ENCODE data around the gene TAF4.
"Not testable (repeated sequence)": the region's sequence is repeated elsewhere in the genome, so short reads cannot be mapped to it uniquely, and the experiment has no call there.

TAF4 gene

GRCh38 chr20:61976644-61977418 lies 88.8 kb downstream of the TAF4 start:
- TF ChIP-seq CTCF (IDR thresholded peaks at IDR 0.05; ENCODE audit: borderline replicate concordance, insufficient read depth, low read depth, low read length), result no peak
- H3K4me3 ChIP-seq (ENCODE audit: low read depth, low read length), result no peak overlapping the region

GRCh38 chr20:61976263-61976643 lies 89.4 kb downstream of the TAF4 start:
- no peak for TF ChIP-seq CTCF (IDR thresholded peaks at IDR 0.05; ENCODE audit: borderline replicate concordance, insufficient read depth, low read depth, low read length)

GRCh38 chr20:61975407-61976129 lies 90.1 kb downstream of the TAF4 start:
- no peak overlapping the region for H3K4me3 ChIP-seq (ENCODE audit: low read depth, low read length)
- TF ChIP-seq CTCF (IDR thresholded peaks at IDR 0.05; ENCODE audit: borderline replicate concordance, insufficient read depth, low read depth, low read length), result no peak

More at GRCh38 chr20:61976263-61976643, 89.4 kb downstream of the TAF4 start:
- no peak overlapping the region for H3K4me3 ChIP-seq (ENCODE audit: low read depth, low read length)

GRCh38 chr20:61974357-61974665 lies 91.4 kb downstream of the TAF4 start:
- H3K4me3 ChIP-seq (ENCODE audit: low read depth, low read length), result no peak overlapping the region

GRCh38 chr20:61973515-61974356 lies 91.9 kb downstream of the TAF4 start:
- no peak for TF ChIP-seq CTCF (IDR thresholded peaks at IDR 0.05; ENCODE audit: borderline replicate concordance, insufficient read depth, low read depth, low read length)

More at GRCh38 chr20:61974357-61974665, 91.4 kb downstream of the TAF4 start:
- TF ChIP-seq CTCF (IDR thresholded peaks at IDR 0.05; ENCODE audit: borderline replicate concordance, insufficient read depth, low read depth, low read length), result no peak

GRCh38 chr20:61972636-61973508 lies 92.8 kb downstream of the TAF4 start:
- no peak for TF ChIP-seq CTCF (IDR thresholded peaks at IDR 0.05; ENCODE audit: borderline replicate concordance, insufficient read depth, low read depth, low read length)
- no peak overlapping the region for H3K4me3 ChIP-seq (ENCODE audit: low read depth, low read length)

More at GRCh38 chr20:61973515-61974356, 91.9 kb downstream of the TAF4 start:
- no peak overlapping the region for H3K4me3 ChIP-seq (ENCODE audit: low read depth, low read length)

GRCh38 chr20:61971595-61971994 lies 94.1 kb downstream of the TAF4 start:
- H3K4me3 ChIP-seq (ENCODE audit: low read depth, low read length), result not testable (repeated sequence)
